H1 (cell line): ENCODE data around the gene CRY1.

Experiments
- POLR2AphosphoS5 ChIP-seq: IDR thresholded peaks from 2 replicates; pipeline ENCODE4 v1.6.1; 2011; ENCODE audit warnings: low read depth, low read length
- SRF ChIP-seq: IDR thresholded peaks from 2 replicates; pipeline ENCODE4 v1.6.1; 2011; ENCODE audit warnings: mild to moderate bottlenecking, low read depth, low read length, moderate library complexity

GRCh38 chr12:107133462-107133861 lies 40.1 kb upstream of the CRY1 start:
- TF ChIP-seq SRF (no peak), POLR2AphosphoS5 (no peak)
